ENCODE measurements around the gene KIF26A.
"Not testable (repeated sequence)": the region's sequence is repeated elsewhere in the genome, so short reads cannot be mapped to it uniquely, and the experiment has no call there.

KIF26A gene

DNA sequence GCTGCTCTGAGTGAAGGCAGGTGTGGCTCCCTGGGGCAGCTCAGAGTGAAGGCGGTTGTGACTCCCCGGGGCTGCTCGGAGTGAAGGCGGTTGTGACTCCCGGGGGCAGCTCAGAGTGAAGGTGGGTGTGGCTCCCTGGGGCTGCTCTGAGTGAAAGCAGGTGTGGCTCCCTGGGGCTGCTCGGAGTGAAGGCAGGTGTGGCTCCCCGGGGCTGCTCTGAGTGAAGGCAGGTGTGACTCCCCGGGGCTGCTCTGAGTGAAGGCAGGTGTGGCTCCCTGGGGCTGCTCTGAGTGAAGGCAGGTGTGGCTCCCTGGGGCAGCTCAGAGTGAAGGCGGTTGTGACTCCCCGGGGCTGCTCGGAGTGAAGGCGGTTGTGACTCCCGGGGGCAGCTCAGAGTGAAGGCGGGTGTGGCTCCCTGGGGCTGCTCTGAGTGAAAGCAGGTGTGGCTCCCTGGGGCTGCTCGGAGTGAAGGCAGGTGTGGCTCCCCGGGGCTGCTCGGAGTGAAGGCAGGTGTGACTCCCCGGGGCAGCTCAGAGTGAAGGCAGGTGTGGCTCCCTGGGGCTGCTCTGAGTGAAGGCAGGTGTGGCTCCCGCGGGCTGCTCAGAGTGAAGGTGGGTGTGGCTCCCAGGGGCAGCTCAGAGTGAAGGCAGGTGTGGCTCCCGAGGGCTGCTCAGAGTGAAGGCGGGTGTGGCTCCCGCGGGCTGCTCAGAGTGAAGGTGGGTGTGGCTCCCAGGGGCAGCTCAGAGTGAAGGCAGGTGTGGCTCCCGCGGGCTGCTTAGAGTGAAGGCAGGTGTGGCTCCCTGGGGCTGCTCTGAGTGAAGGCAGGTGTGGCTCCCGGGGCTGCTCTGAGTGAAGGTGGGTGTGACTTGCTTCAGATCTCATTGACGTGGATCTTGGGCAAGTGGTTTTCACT, 87.1 kb downstream of the KIF26A start:
- not testable (repeated sequence) for DNase-seq

GRCh38 chr14:104226421-104227383, 88.3 kb downstream of the KIF26A start:
- no peak for DNase-seq

GRCh38 chr14:104227806-104228205, 89.4 kb downstream of the KIF26A start:
- DNase-seq: no peak

- DNase-seq: no peak
These were observed 89.8 kb downstream of the KIF26A start for GRCh38 chr14:104228221-104228620.

GRCh38 chr14:104228716-104229533, 90.5 kb downstream of the KIF26A start:
- no peak for DNase-seq

DNA sequence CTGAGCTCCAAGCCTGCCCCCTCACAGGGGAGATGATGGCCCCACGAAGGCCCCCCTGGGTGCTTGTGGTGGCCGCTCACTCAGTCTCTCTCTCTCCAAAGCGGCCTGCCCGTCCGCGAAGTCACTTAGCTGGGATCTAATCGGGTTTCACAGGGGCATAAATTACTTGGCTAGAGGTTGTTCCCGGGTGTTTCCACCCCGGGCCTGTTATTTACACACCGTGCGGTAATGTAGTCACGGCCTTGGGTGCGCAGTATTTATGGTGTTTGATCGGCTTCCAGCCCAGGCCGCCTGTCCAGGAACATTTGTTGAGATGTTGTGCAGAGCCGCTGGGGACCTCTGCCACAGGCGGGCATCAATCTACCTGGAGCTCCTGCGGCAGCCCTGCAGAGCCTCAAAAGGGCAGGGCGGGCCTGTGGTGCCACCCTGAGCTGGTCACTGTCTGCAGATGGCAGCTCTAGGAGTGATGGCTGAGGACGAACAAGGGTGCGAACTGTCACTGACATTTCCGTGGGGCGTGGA, 91.2 kb downstream of the KIF26A start:
- no peak for DNase-seq

- DNase-seq: no peak
These were observed 91.9 kb downstream of the KIF26A start for GRCh38 chr14:104230119-104230815.
